CD14-positive monocyte (primary cell): ENCODE measurements around the gene SPSB2. TPM values are rescaled to one million over a fixed set of nuclear protein-coding genes. Genes with fewer than 3 reads are reported as not detected.

Experiments used
- DNase-seq, 3 donors: peaks; one replicate each; pipeline ENCODE4 v3.0.0-alpha.2; 2011 to 2022
- H2AFZ ChIP-seq: 2 replicates; pipeline ENCODE4 v1.6.0; 2012; ENCODE audit warnings: mild to moderate bottlenecking, low read depth, low read length, inconsistent platforms; ENCODE audit not compliant: insufficient read depth, poor library complexity, severe bottlenecking
- H3K27ac ChIP-seq, 2 donors: 1 replicate in 1 of 2; 2 replicates in 1 of 2; pipeline ENCODE4 v1.5.1; 2012 to 2013; ENCODE audit warnings: low read length in 2 of 2, control low read depth in 1 of 2, inconsistent platforms in 1 of 2, low read depth in 1 of 2, mild to moderate bottlenecking in 1 of 2
- H3K27me3 ChIP-seq, 2 donors: one replicate each; pipeline versions ENCODE4 v1.6.0 to v1.6.1; 2011 to 2013; ENCODE audit warnings: low read length in 2 of 2; ENCODE audit not compliant: control insufficient read depth in 2 of 2, insufficient read depth in 2 of 2
- H3K36me3 ChIP-seq, 2 donors: replicated peaks in 1 of 2; 1 replicate in 1 of 2; 2 replicates in 1 of 2; pipeline versions ENCODE4 v1.5.1 to v1.6.1; 2012 to 2013; ENCODE audit warnings: low read length in 2 of 2, control low read depth in 1 of 2, inconsistent platforms in 1 of 2, mild to moderate bottlenecking in 1 of 2; ENCODE audit not compliant: insufficient read depth in 2 of 2, control insufficient read depth in 1 of 2
- H3K4me1 ChIP-seq, 2 donors: 1 replicate in 1 of 2; 2 replicates in 1 of 2; pipeline versions ENCODE4 v1.5.1 to v1.6.1; 2012 to 2013; ENCODE audit warnings: low read length in 2 of 2, control low read depth in 1 of 2, inconsistent platforms in 1 of 2, mild to moderate bottlenecking in 1 of 2, moderate library complexity in 1 of 2; ENCODE audit not compliant: insufficient read depth in 2 of 2, control insufficient read depth in 1 of 2
- H3K4me2 ChIP-seq: replicated peaks from 2 replicates; pipeline ENCODE3; 2012; ENCODE audit warnings: low read length, moderate library complexity, mild to moderate bottlenecking; ENCODE audit not compliant: poor library complexity, severe bottlenecking; ENCODE audit errors: extremely low read depth
- H3K4me3 ChIP-seq, 3 experiments: fragments of 200-600 bp in 1 of 3; sonication (generic) in 1 of 3; replicated peaks in 1 of 3; 1 replicate in 2 of 3; 2 replicates in 1 of 3; pipeline ENCODE4 v1.5.1; 2011 to 2013; ENCODE audit warnings: low read length in 3 of 3, mild to moderate bottlenecking in 3 of 3, control low read depth in 2 of 3, low read depth in 2 of 3, inconsistent platforms in 1 of 3, moderate library complexity in 1 of 3
- H3K79me2 ChIP-seq: 2 replicates; pipeline ENCODE4 v1.6.0; 2012; ENCODE audit warnings: mild to moderate bottlenecking, control low read depth, inconsistent platforms, low read length, moderate library complexity; ENCODE audit not compliant: insufficient read depth
- H3K9ac ChIP-seq: 2 replicates; pipeline ENCODE4 v1.6.0; 2017; ENCODE audit warnings: low read length, mild to moderate bottlenecking; ENCODE audit not compliant: insufficient read depth, poor library complexity, severe bottlenecking
- H3K9me3 ChIP-seq, 2 donors: replicated peaks in 1 of 2; 1 replicate in 1 of 2; 2 replicates in 1 of 2; pipeline versions ENCODE4 v1.5.1 to v1.6.1; 2012 to 2013; ENCODE audit warnings: low read length in 2 of 2, control low read depth in 1 of 2; ENCODE audit not compliant: control insufficient read depth in 1 of 2, insufficient read depth in 1 of 2
- H4K20me1 ChIP-seq: 2 replicates; pipeline ENCODE4 v1.6.0; 2012; ENCODE audit warnings: mild to moderate bottlenecking, low read length, control low read depth, moderate library complexity; ENCODE audit not compliant: insufficient read depth
- H3K27ac Mint-ChIP-seq, 7 donors: one replicate each; pipeline ENCODE4 v1.8.0; 2020; ENCODE audit warnings: mild to moderate bottlenecking in 7 of 7, mixed read lengths in 7 of 7, moderate library complexity in 6 of 7, inconsistent platforms in 2 of 7
- H3K27me3 Mint-ChIP-seq, 3 donors: one replicate each; pipeline ENCODE4 v1.8.0; 2021 to 2022; ENCODE audit warnings: low read depth in 3 of 3, mild to moderate bottlenecking in 3 of 3, mixed read lengths in 3 of 3, moderate library complexity in 3 of 3, inconsistent platforms in 1 of 3
- H3K36me3 Mint-ChIP-seq, 2 donors: one replicate each; pipeline ENCODE4 v1.8.0; 2020; ENCODE audit warnings: mixed read lengths in 2 of 2, inconsistent platforms in 1 of 2, mild to moderate bottlenecking in 1 of 2
- H3K4me1 Mint-ChIP-seq: one replicate; pipeline ENCODE4 v1.8.0; 2020; ENCODE audit warnings: mild to moderate bottlenecking, mixed read lengths
- H3K4me3 Mint-ChIP-seq, 2 donors: one replicate each; pipeline ENCODE4 v1.8.0; 2020; ENCODE audit warnings: mild to moderate bottlenecking in 2 of 2, mixed read lengths in 2 of 2, moderate library complexity in 1 of 2
- H3K9me3 Mint-ChIP-seq, 7 donors: one replicate each; pipeline ENCODE4 v1.8.0; 2020 to 2022; ENCODE audit warnings: mixed read lengths in 7 of 7, mild to moderate bottlenecking in 6 of 7, moderate library complexity in 6 of 7, inconsistent platforms in 2 of 7
- WGBS: methylation state at CpG from one replicate; pipeline ENCODE4 v1.1.5; 2013; ENCODE audit warnings: missing lambda C conversion rate; ENCODE audit not compliant: insufficient coverage; 5-methylcytosine and 5-hydroxymethylcytosine counted together
- intact Hi-C, 2 donors: fragments of 100-400 bp; cut with micrococcal nuclease; formaldehyde crosslinking; loops; one replicate each; pipeline versions ENCODE4 v1.15.0 to v1.15.1; 2023
- polyA plus RNA-seq, 3 donors: library from polyadenylated mRNA; depleted of rRNA in 1 of 3; unstranded in 2 of 3; stranded (reverse) in 1 of 3; fragments of 300-500 nt in 2 of 3; fragments of >200 nt in 1 of 3; fragmentation: Illumina TruSeq in 2 of 3; gene quantifications; 1 replicate in 2 of 3; 2 replicates in 1 of 3; pipeline ENCODE4 v1.2.3, GENCODE V29; 2012 to 2021
- TF ChIP-seq, protein P1 (sequence below): fragments of 200-600 bp; IDR thresholded peaks from one replicate; pipeline ENCODE4 v1.8.0; 2022; ENCODE audit warnings: antibody characterized with exemption, mild to moderate bottlenecking

Gene SPSB2
- polyA plus RNA-seq, 3 donors, result 4.7 to 6.9 (median 6.6) TPM

DNA sequence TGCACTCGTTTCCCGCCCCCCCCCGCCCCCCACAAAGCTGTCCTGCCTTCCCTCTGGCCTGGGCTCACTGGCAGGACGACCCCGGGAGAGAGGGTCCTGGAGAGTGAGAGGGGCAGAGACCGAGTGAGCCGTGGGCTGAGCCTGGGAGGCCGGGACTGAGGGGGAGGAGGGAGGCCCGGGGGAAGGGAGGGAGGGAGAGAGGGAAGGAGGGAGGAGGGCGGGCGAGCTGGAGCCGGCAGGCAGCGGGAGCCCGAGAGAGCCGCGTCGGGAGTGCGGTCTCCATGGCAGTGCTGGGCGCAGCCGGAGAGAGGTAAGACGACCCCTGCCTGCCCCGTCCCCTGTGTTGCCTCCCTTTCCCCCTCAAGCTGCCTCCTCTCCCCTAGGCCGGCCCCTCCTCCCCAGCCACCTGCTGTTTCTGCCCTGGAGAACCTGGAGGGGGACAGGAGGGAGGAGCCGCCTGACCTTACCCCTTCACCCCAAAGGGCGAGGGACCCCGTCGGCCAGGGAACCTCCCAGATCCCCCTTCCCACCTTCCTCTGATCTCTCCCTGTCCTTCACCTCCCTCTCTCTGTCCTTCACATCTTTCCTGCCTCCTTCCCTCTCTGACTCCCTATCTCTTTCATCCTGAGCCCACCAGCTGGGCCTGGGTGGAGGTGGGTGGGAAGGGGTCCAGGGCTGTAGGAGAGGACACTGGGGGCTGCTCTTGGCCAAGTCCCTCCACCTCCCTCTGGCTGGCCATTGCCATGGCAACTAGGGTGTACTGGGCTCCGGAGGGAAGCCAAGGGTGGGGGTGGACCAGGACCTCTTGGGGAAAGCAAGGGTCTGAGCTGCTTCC lies 51.3 kb downstream of the SPSB2 start, which contains the start of gene GPR162:
Gene GPR162, plus strand, starts transcription at position 231 of the 835 bp plus-strand sequence. CDS start 2,078 bp downstream, outside the sequence.
- Mint-ChIP-seq H3K9me3 (peaks cover 0 to 2% (median 0%) of the 10 kb centered on the region in 7 donors), H3K27ac (peak within 1 kb of the TSS; percentile 62 to 91 (median 89)), H3K4me3 (peak within 1 kb of the TSS; percentile 82 to 93), H3K4me1 (peaks cover 36% of the 10 kb centered on the region), H3K27me3 (peaks cover 15 to 28% (median 17%) of the 10 kb centered on the region in 3 donors), H3K36me3 (peaks cover 44 to 52% of the 10 kb centered on the region in 2 donors)
- Histone ChIP-seq H3K4me2 (peak within 1 kb of the TSS; percentile 88), H3K4me3 (peak within 1 kb of the TSS; percentile 52 to 80 (median 61)), H3K4me1 (peaks cover 20 to 37% of the 10 kb centered on the region in 2 donors), H2AFZ (peak within 1 kb of the TSS; percentile 74), H3K27me3 (peaks cover 0 to 16% of the 10 kb centered on the region in 2 donors), H3K36me3 (peaks cover 31 to 35% of the 10 kb centered on the region in 2 donors), H4K20me1 (peaks cover 43% of the 10 kb centered on the region), H3K79me2 (peaks cover 5% of the 10 kb centered on the region), H3K27ac (peak within 1 kb of the TSS; percentile 50 to 63), H3K9ac (peak within 1 kb of the TSS; percentile 57), H3K9me3 (no peaks in the 10 kb centered on the region)
- WGBS, result 0% methylated on average over 15 of the region's 28 CpGs
- TF ChIP-seq, protein P1, sequence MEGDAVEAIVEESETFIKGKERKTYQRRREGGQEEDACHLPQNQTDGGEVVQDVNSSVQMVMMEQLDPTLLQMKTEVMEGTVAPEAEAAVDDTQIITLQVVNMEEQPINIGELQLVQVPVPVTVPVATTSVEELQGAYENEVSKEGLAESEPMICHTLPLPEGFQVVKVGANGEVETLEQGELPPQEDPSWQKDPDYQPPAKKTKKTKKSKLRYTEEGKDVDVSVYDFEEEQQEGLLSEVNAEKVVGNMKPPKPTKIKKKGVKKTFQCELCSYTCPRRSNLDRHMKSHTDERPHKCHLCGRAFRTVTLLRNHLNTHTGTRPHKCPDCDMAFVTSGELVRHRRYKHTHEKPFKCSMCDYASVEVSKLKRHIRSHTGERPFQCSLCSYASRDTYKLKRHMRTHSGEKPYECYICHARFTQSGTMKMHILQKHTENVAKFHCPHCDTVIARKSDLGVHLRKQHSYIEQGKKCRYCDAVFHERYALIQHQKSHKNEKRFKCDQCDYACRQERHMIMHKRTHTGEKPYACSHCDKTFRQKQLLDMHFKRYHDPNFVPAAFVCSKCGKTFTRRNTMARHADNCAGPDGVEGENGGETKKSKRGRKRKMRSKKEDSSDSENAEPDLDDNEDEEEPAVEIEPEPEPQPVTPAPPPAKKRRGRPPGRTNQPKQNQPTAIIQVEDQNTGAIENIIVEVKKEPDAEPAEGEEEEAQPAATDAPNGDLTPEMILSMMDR, result no peak
- DNase-seq, result peak in 1 of 3 donors; percentile 28
- intact Hi-C loops, result loop anchor here in 1 of 2 donors (2.0 to 5.0 kb wide), 2 partner anchors 67 to 205 kb away; no protein-coding TSS in a partner anchor

Other genes starting within 250 kb of the SPSB2 start
- gene LPAR5, start 237.3 kb downstream of the SPSB2 start, polyA plus RNA-seq, result under 1 TPM; 0.11 to 0.18 (median 0.14) TPM
- gene ACRBP, start 225.9 kb downstream of the SPSB2 start, polyA plus RNA-seq, result 10 to 100 TPM; 10.2 to 28.3 (median 10.3) TPM
- gene ING4, start 210.2 kb downstream of the SPSB2 start, polyA plus RNA-seq, result 10 to 100 TPM; 62.2 to 67.1 (median 64.0) TPM
- 10 to 100 TPM in 2 of 3 donors, 1 to 10 TPM in 1; 9.6 to 87.0 (median 10.9) TPM for gene ZNF384, start 183.9 kb downstream of the SPSB2 start, polyA plus RNA-seq
- not detected for gene PIANP, start 172.5 kb downstream of the SPSB2 start, polyA plus RNA-seq
- 10 to 100 TPM; 70.1 to 77.1 (median 72.3) TPM for gene COPS7A, start 149.3 kb downstream of the SPSB2 start, polyA plus RNA-seq
- 100 to 1,000 TPM; 113 to 211 (median 140) TPM for gene MLF2, start 120.2 kb downstream of the SPSB2 start, polyA plus RNA-seq
- gene PTMS, start 106.9 kb downstream of the SPSB2 start, polyA plus RNA-seq, result 1 to 10 TPM; 2.4 to 9.7 (median 2.6) TPM
- gene LAG3, start 100.8 kb downstream of the SPSB2 start, polyA plus RNA-seq, result under 1 TPM in 1 of 3 donors, not detected in 2; 0.04 TPM
- 100 to 1,000 TPM; 261 to 371 (median 269) TPM for gene CD4, start 83.8 kb downstream of the SPSB2 start, polyA plus RNA-seq
- gene GPR162, start 51.5 kb downstream of the SPSB2 start, polyA plus RNA-seq, result 10 to 100 TPM; 15.1 to 81.7 (median 16.0) TPM
- under 1 TPM in 1 of 3 donors, not detected in 2; 0.56 TPM for gene P3H3, start 44.9 kb downstream of the SPSB2 start, polyA plus RNA-seq
- gene GNB3, start 32.4 kb downstream of the SPSB2 start, polyA plus RNA-seq, result under 1 TPM in 1 of 3 donors, not detected in 2; 0.31 TPM
- under 1 TPM; 0.57 to 0.61 (median 0.59) TPM for gene CDCA3, start 22.0 kb downstream of the SPSB2 start, polyA plus RNA-seq
- 10 to 100 TPM; 28.0 to 32.4 (median 29.9) TPM for gene USP5, start 21.2 kb downstream of the SPSB2 start, polyA plus RNA-seq
- 100 to 1,000 TPM; 446 to 839 (median 764) TPM for gene TPI1, start 5.8 kb downstream of the SPSB2 start, polyA plus RNA-seq
- gene LRRC23, start 31.5 kb upstream of the SPSB2 start, polyA plus RNA-seq, result 1 to 10 TPM; 4.9 to 6.8 (median 5.1) TPM
- under 1 TPM; 0.09 to 0.43 (median 0.19) TPM for gene ENO2, start 41.3 kb upstream of the SPSB2 start, polyA plus RNA-seq
- gene ATN1, start 54.7 kb upstream of the SPSB2 start, polyA plus RNA-seq, result 10 to 100 TPM in 1 of 3 donors, under 1 TPM in 1, not detected in 1; 0.40 to 10.6 TPM
- not detected for gene RNU7-1, start 70.5 kb upstream of the SPSB2 start, polyA plus RNA-seq
- 10 to 100 TPM; 19.1 to 59.2 (median 24.2) TPM for gene C12orf57, start 70.7 kb upstream of the SPSB2 start, polyA plus RNA-seq
- 100 to 1,000 TPM; 449 to 764 (median 562) TPM for gene PTPN6, start 78.1 kb upstream of the SPSB2 start, polyA plus RNA-seq
- gene PHB2, start 97.4 kb upstream of the SPSB2 start, polyA plus RNA-seq, result 100 to 1,000 TPM in 1 of 3 donors, 10 to 100 TPM in 2; 90.6 to 158 (median 91.9) TPM
- gene EMG1, start 97.6 kb upstream of the SPSB2 start, polyA plus RNA-seq, result 10 to 100 TPM in 2 of 3 donors, 1 to 10 TPM in 1; 9.8 to 35.3 (median 33.1) TPM
- 10 to 100 TPM; 50.9 to 62.7 (median 54.1) TPM for gene LPCAT3, start 145.2 kb upstream of the SPSB2 start, polyA plus RNA-seq
- gene C1S, start 187.4 kb upstream of the SPSB2 start, polyA plus RNA-seq, result under 1 TPM in 1 of 3 donors, not detected in 2; 1.00 TPM
- under 1 TPM in 2 of 3 donors, not detected in 1; 0.14 to 0.88 TPM for gene C1R, start 219.1 kb upstream of the SPSB2 start, polyA plus RNA-seq
- 10 to 100 TPM in 1 of 3 donors, 1 to 10 TPM in 2; 4.8 to 27.9 (median 5.6) TPM for gene C1RL, start 235.9 kb upstream of the SPSB2 start, polyA plus RNA-seq